Measurements from ENCODE around the gene WBP2. TPM values are rescaled to one million over a fixed set of nuclear protein-coding genes. Genes with fewer than 3 reads are reported as not detected.

WBP2 gene
- total RNA-seq, 1 donor from 2014 or later = 69.6 TPM

DNA sequence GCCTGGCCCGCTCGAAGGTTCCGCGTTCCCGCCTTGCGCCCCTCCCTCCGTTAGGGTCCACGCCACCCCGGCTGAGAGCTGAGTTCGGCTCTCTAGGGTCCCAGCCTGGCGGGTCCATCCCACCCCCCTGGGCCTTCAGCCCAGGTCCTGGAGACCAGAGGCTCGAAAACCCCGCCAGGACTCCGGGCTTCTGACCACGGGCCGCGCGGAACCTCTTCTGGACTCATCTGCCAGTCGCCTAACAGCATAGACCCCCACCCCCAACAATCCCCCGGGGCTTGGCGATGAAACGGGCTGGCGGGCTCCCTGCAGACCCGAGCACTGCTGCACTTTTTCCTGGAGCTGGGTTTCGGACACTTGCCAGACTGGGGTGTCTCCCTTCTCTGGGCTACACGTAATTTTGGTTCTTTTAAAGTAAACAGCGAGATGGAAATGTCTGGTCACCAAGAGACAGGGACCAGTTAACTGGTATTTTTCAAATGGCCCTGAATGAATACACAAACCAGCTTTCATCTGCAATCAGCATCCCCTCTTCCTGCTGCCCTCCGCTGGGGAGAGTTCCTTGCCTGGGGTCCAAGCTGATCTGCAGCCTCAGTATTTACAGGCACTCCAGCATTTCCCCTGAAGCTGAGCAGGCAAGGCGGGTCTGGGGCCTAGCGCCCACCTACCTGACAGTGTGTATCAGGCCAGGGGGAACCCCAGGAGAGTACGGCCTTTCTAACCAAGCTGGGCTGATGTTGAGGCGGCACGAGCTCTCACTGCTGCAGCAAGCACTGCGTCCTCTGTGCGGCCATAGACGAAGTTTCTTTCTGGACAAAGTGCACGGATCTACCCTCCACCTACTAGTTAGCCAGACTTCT lies 42.3 kb upstream of the WBP2 start:
- H3K27ac Mint-ChIP-seq (ENCODE audit: unreplicated experiment) = peak overlapping the region; percentile 52
- peaks cover 12% of the 10 kb centered on the region for H3K36me3 Mint-ChIP-seq (ENCODE audit: low read depth, unreplicated experiment)
- H3K4me3 Mint-ChIP-seq (ENCODE audit: unreplicated experiment) = peak overlapping the region; percentile 89
- TF ChIP-seq, protein P1, sequence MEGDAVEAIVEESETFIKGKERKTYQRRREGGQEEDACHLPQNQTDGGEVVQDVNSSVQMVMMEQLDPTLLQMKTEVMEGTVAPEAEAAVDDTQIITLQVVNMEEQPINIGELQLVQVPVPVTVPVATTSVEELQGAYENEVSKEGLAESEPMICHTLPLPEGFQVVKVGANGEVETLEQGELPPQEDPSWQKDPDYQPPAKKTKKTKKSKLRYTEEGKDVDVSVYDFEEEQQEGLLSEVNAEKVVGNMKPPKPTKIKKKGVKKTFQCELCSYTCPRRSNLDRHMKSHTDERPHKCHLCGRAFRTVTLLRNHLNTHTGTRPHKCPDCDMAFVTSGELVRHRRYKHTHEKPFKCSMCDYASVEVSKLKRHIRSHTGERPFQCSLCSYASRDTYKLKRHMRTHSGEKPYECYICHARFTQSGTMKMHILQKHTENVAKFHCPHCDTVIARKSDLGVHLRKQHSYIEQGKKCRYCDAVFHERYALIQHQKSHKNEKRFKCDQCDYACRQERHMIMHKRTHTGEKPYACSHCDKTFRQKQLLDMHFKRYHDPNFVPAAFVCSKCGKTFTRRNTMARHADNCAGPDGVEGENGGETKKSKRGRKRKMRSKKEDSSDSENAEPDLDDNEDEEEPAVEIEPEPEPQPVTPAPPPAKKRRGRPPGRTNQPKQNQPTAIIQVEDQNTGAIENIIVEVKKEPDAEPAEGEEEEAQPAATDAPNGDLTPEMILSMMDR (IDR thresholded peaks at IDR 0.05; ENCODE audit: unreplicated experiment) = no peak
- peaks cover 17% of the 10 kb centered on the region for H3K27me3 Mint-ChIP-seq (ENCODE audit: unreplicated experiment)
- DNase-seq (ENCODE audit: low spot score) = no peak
- H3K9me3 Mint-ChIP-seq (ENCODE audit: unreplicated experiment) = no peaks in the 10 kb centered on the region
- H3K4me1 Mint-ChIP-seq (ENCODE audit: unreplicated experiment) = peaks cover 22% of the 10 kb centered on the region

DNA sequence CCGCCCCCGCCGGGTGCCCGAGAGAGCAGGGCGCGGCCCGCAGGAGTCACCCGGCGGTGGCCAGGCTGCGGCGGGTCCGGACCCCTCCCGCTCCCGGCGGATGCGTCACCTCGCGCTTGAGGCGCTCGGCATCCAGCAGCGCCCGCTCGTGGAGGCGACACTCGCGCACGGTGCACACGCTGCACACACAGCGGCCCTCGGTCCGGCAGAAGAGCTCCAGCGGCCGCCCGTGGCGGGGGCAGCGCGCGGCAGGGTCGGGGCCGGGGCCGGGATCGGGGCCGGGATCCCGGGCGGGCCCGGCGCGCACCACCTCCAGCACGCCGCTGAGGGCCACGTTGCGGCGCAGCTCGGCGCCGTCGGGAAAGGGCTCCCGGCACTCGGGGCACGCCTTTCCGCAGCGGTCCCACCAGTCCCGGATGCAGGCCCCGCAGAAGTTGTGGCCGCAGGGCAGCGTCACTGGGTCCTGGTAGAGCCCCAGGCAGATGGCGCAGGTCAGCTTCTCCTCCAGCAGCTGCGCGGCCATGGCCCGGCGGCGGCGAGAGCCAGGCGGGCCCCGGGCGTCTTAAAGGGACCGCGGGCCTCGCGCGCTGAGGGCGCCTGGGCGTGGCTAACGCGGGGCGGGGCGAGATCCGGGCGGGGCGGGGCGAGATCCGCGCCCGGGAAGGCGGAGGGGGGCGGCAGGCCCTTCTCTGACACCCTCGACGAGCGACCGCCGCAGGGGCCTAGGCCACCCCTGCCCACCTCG lies 41.5 kb upstream of the WBP2 start, which contains the start of gene TRIM65:
TRIM65 (minus strand) TSS at position 537 of the 745 bp plus-strand sequence; CDS start at position 523, 14 bp downstream.
- peak; percentile 65 for DNase-seq (ENCODE audit: low spot score)
- H3K4me3 Mint-ChIP-seq (ENCODE audit: unreplicated experiment) = peak within 1 kb of the TSS; percentile 89
- TF ChIP-seq, protein P1 (IDR thresholded peaks at IDR 0.05; ENCODE audit: unreplicated experiment) = no peak
- H3K27ac Mint-ChIP-seq (ENCODE audit: unreplicated experiment) = peak within 1 kb of the TSS; percentile 52
- H3K27me3 Mint-ChIP-seq (ENCODE audit: unreplicated experiment) = peaks cover 17% of the 10 kb centered on the region
- peaks cover 22% of the 10 kb centered on the region for H3K4me1 Mint-ChIP-seq (ENCODE audit: unreplicated experiment)
- H3K36me3 Mint-ChIP-seq (ENCODE audit: low read depth, unreplicated experiment) = peaks cover 12% of the 10 kb centered on the region
- H3K9me3 Mint-ChIP-seq (ENCODE audit: unreplicated experiment) = no peaks in the 10 kb centered on the region

DNA sequence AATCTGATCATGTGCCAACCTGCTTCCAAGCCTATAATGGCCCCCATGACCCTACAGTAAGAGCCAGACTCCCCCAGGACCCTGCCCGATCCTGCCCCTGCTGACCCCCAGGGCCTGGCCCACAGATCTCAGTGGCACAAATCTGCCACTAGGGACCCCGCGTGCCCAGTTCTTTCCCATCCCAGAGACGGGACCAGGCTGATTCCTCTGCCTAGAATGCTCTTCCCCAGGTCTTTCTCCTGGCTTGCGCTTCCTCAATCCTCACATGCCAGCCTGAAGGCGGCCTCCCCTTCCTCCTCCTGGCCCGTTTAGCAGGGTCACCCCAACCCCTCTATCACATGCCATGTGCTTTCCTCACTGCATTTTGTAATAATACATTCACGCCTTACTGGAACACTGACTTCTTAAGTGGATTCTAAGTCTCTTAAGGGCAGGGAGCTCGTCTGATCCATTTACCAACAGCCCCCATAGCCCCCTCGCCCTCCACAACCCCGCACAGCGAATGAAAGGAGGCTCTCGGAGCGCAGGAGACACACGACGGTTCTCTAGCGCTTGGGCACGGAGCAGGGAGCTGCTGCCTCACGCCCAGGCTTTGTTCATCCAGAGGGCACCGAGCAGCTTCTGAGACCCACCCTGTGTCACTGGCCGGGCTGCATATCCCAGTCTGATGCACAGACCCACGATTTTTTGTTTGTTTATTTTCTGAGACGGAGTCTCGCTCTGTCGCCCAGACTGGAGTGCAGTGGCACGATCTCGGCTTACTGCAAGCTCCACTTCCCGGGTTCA lies 40.4 kb upstream of the WBP2 start:
- H3K36me3 Mint-ChIP-seq (ENCODE audit: low read depth, unreplicated experiment) = peaks cover 12% of the 10 kb centered on the region
- DNase-seq (ENCODE audit: low spot score) = peak; percentile 42
- peaks cover 17% of the 10 kb centered on the region for H3K27me3 Mint-ChIP-seq (ENCODE audit: unreplicated experiment)
- peak overlapping the region; percentile 88 for H3K4me3 Mint-ChIP-seq (ENCODE audit: unreplicated experiment)
- TF ChIP-seq, protein P1 (IDR thresholded peaks at IDR 0.05; ENCODE audit: unreplicated experiment) = peak; percentile 52
- peaks cover 22% of the 10 kb centered on the region for H3K4me1 Mint-ChIP-seq (ENCODE audit: unreplicated experiment)
- peak overlapping the region; percentile 50 for H3K27ac Mint-ChIP-seq (ENCODE audit: unreplicated experiment)
- no peaks in the 10 kb centered on the region for H3K9me3 Mint-ChIP-seq (ENCODE audit: unreplicated experiment)

DNA sequence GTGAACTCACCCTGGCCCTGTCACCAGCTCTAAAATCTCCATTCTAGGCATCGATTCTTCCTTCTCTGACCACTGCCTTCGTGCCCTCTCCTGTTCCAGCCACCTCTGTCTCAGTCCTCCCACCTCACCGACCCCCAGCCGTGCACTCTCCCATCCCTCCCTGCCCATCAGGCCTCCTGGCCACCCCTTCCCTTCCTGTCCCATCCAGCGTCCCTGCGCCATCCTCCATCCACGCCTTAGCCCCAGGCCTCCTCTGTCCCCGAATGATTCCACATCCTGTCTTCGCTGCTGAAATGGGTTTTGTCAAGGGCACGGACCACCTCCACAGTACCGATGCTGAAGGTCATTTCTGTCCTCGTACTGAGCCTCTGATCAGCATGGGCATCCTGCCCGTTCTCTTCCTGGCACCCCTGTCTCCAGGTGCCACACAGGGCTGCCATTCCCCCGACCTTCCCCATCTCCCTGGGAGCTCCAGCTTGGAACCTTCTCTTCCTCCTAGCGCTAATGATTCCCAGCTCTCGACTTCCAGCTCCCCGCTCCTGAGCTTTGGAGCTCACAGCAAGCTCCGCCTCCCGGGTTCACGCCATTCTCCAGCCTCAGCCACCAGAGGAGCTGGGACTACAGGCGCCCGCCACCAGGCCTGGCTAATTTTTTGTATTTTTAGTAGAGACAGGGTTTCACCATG lies 39.1 kb upstream of the WBP2 start:
- Mint-ChIP-seq H3K36me3 (ENCODE audit: low read depth, unreplicated experiment) (peaks cover 15% of the 10 kb centered on the region), H3K27me3 (ENCODE audit: unreplicated experiment) (peaks cover 17% of the 10 kb centered on the region), H3K9me3 (ENCODE audit: unreplicated experiment) (no peaks in the 10 kb centered on the region), H3K4me3 (ENCODE audit: unreplicated experiment) (peak overlapping the region; percentile 66), H3K4me1 (ENCODE audit: unreplicated experiment) (peaks cover 22% of the 10 kb centered on the region), H3K27ac (ENCODE audit: unreplicated experiment) (peak overlapping the region; percentile 74)
- no peak for DNase-seq (ENCODE audit: low spot score)
- TF ChIP-seq, protein P1 (IDR thresholded peaks at IDR 0.05; ENCODE audit: unreplicated experiment) = no peak
